Body of pancreas (tissue), 4 donors: ENCODE data around the gene PTPRN2.

Source experiments
- POLR2A ChIP-seq, 3 donors: fragments of 450-650 bp; IDR thresholded peaks; one replicate each; pipeline ENCODE4 v1.6.1; 2016; ENCODE audit warnings: antibody characterized with exemption in 3 of 3, mild to moderate bottlenecking in 2 of 3
- TF ChIP-seq, protein P1 (sequence below), 7 experiments: fragments of 450-650 bp in 4 of 7; fragments of 200-600 bp in 3 of 7; sonication (generic) in 3 of 7; IDR thresholded peaks; one replicate each; pipeline ENCODE4 v1.5.1; 2016 to 2019; ENCODE audit warnings: antibody characterized with exemption in 7 of 7

DNA sequence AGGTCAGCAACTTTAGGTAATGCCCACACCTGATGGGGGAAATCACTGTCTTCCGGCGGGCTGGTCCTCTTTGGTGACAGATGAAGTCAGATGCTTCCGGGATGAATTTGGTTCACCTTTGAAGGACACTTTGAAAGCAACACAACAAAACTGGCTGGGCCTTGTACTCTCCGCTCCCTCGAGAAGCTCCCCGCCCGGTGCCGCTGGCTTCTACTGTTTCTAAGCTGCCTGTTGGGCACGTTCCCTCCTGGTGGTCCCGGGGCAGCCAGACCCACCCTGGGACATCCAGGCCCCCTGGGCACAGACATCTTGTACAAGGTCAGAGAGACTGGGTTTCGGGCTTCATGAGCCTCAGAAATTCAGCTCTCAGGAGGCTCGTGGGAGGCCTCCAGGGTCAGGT lies 798.5 kb downstream of the PTPRN2 start:
- TF ChIP-seq, protein P1, sequence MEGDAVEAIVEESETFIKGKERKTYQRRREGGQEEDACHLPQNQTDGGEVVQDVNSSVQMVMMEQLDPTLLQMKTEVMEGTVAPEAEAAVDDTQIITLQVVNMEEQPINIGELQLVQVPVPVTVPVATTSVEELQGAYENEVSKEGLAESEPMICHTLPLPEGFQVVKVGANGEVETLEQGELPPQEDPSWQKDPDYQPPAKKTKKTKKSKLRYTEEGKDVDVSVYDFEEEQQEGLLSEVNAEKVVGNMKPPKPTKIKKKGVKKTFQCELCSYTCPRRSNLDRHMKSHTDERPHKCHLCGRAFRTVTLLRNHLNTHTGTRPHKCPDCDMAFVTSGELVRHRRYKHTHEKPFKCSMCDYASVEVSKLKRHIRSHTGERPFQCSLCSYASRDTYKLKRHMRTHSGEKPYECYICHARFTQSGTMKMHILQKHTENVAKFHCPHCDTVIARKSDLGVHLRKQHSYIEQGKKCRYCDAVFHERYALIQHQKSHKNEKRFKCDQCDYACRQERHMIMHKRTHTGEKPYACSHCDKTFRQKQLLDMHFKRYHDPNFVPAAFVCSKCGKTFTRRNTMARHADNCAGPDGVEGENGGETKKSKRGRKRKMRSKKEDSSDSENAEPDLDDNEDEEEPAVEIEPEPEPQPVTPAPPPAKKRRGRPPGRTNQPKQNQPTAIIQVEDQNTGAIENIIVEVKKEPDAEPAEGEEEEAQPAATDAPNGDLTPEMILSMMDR (IDR thresholded peaks at IDR 0.05), result no peak
- TF ChIP-seq POLR2A (IDR thresholded peaks at IDR 0.05), result no peak
